Measurements from ENCODE around the gene EFNB2. TPM values are rescaled to one million over a fixed set of nuclear protein-coding genes. Genes with fewer than 3 reads are reported as not detected.

EFNB2 gene
- total RNA-seq, 1 donor from 2014 or later: 10.1 TPM

GRCh38 chr13:106534639-106535551, 567 bp downstream of the EFNB2 start:
- no peak for TF ChIP-seq CTCF (IDR thresholded peaks at IDR 0.05; ENCODE audit: borderline replicate concordance)
- intact Hi-C loops (cut with micrococcal nuclease): no loop called here

GRCh38 chr13:106533943-106534638, 1.4 kb downstream of the EFNB2 start:
- H3K9me3 ChIP-seq (replicated peaks): no peaks in the 10 kb centered on the region
- H3K27me3 ChIP-seq (ENCODE audit: low read depth): no peaks in the 10 kb centered on the region
- no peaks in the 10 kb centered on the region for H3K36me3 ChIP-seq
- H3K4me1 ChIP-seq: peaks cover 52% of the 10 kb centered on the region
- no peak for TF ChIP-seq CTCF (IDR thresholded peaks at IDR 0.05; ENCODE audit: borderline replicate concordance)
- peak overlapping the region; percentile 89 for H3K27ac ChIP-seq (replicated peaks)
- intact Hi-C loops (cut with micrococcal nuclease): no loop called here
- H3K4me3 ChIP-seq: peak overlapping the region; percentile 77
- peak; percentile 28 for DNase-seq

More at GRCh38 chr13:106534639-106535551, 567 bp downstream of the EFNB2 start:
- H3K27me3 ChIP-seq (ENCODE audit: low read depth): no peaks in the 10 kb centered on the region
- DNase-seq: peak; percentile 17
- H3K36me3 ChIP-seq: no peaks in the 10 kb centered on the region
- H3K9me3 ChIP-seq (replicated peaks): no peaks in the 10 kb centered on the region
- peak overlapping the region; percentile 77 for H3K4me3 ChIP-seq
- H3K4me1 ChIP-seq: peaks cover 50% of the 10 kb centered on the region
- peak overlapping the region; percentile 89 for H3K27ac ChIP-seq (replicated peaks)

GRCh38 chr13:106533101-106533942, 2.1 kb downstream of the EFNB2 start:
- Histone ChIP-seq H3K4me1 (peaks cover 59% of the 10 kb centered on the region), H3K27me3 (ENCODE audit: low read depth) (no peaks in the 10 kb centered on the region), H3K27ac (replicated peaks) (peak overlapping the region; percentile 89), H3K9me3 (replicated peaks) (no peaks in the 10 kb centered on the region), H3K36me3 (no peaks in the 10 kb centered on the region), H3K4me3 (peak overlapping the region; percentile 77)
- TF ChIP-seq CTCF (IDR thresholded peaks at IDR 0.05; ENCODE audit: borderline replicate concordance): peak; percentile 78
- peak; percentile 81 for DNase-seq
- intact Hi-C loops (cut with micrococcal nuclease): no loop called here

GRCh38 chr13:106532111-106532929, 3.1 kb downstream of the EFNB2 start:
- peak overlapping the region; percentile 77 for H3K4me3 ChIP-seq
- no peak for DNase-seq
- TF ChIP-seq CTCF (IDR thresholded peaks at IDR 0.05; ENCODE audit: borderline replicate concordance): no peak
- no peaks in the 10 kb centered on the region for H3K27me3 ChIP-seq (ENCODE audit: low read depth)
- H3K9me3 ChIP-seq (replicated peaks): no peaks in the 10 kb centered on the region
- H3K27ac ChIP-seq (replicated peaks): peak overlapping the region; percentile 89
- no peaks in the 10 kb centered on the region for H3K36me3 ChIP-seq
- intact Hi-C loops (cut with micrococcal nuclease): no loop called here
- peaks cover 68% of the 10 kb centered on the region for H3K4me1 ChIP-seq
